Adipose tissue (tissue), 3 donors: Measurements from ENCODE around the gene MRPL30. TPM values are rescaled to one million over a fixed set of nuclear protein-coding genes. Genes with fewer than 3 reads are reported as not detected.
"Not testable (repeated sequence)": the region's sequence is repeated elsewhere in the genome, so short reads cannot be mapped to it uniquely, and the experiment has no call there.

Source experiments
- H3K27ac ChIP-seq: one replicate; pipeline ENCODE4 v1.5.1; 2013; ENCODE audit warnings: low read depth, low read length
- WGBS, 3 donors: extraction: QIAGEN DNeasy Blood & Tissue Kit; methylation state at CpG; one replicate each; pipeline ENCODE4 v1.1.7; 2013; 5-methylcytosine and 5-hydroxymethylcytosine counted together
- polyA plus RNA-seq, 3 donors: library from polyadenylated mRNA; stranded (reverse); fragments of 200-250 nt; gene quantifications; one replicate each; pipeline ENCODE4 v1.2.3, GENCODE V29; 2013
- donor health status: healthy with polysubstance abuse.
- donor health status: Bipolar disorder and iron deficiency.
- donor health status: healthy.

The MRPL30 gene
- polyA plus RNA-seq, 3 donors: 11.5 to 21.7 (median 17.8) TPM

DNA sequence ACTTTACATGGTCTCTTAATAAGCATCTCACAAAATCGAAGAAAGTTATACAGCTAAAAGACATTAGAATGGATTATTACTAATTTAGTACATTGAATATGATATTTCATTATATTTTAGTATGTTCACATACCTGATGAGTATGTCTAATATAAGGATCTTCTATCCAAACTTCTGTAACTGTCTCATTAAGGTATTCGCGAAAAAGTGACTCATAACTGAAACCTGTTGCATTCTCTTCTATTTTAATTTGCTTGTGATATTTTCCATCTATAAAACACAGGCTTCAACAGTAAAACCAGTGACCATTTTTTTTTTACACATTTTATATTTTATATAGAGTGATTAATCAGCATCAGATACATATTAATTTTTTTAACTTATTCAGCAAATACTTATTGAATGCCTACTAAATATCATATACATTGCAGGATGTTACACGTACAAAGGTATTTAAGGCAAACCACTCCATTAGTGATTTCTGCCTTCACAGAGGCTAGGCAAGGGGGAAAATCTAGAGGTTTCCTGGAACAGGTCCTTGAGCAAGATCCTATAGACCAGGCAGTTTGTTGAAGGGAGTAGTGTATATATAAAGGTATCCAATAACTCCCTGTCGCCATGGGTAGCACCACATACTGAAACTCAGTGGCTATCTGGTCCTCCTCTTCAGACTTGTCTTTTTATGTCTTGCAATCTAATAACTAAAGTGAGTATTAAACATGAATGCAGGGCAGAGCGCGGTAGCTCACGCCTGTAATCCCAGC lies 9.4 kb upstream of the MRPL30 start:
- 97 to 98% (median 97%) methylated on average over 8 of the region's 8 CpGs for WGBS, 3 donors
- H3K27ac ChIP-seq: no peak overlapping the region

DNA sequence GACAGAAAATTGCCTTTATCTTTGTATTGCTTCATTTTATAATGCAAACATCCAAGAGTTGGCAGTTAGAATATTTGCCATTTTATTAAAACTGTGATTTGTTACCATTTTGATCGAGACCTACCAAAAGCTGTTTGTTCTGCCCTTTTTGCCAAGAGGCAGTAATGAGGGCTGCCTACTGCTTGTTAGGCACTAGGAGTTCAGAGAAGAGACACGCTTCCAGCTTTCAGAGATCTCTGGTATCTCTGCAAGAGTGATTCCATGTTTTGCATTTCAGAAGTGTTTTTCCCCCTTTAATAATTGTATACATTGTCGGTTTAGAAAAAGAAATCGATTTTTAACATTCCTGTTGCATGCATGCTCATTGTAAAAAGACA lies 628 bp downstream of the MRPL30 start:
- WGBS, 3 donors: 1 to 7% (median 5%) methylated on average over 4 of the region's 4 CpGs
- no peak overlapping the region for H3K27ac ChIP-seq

DNA sequence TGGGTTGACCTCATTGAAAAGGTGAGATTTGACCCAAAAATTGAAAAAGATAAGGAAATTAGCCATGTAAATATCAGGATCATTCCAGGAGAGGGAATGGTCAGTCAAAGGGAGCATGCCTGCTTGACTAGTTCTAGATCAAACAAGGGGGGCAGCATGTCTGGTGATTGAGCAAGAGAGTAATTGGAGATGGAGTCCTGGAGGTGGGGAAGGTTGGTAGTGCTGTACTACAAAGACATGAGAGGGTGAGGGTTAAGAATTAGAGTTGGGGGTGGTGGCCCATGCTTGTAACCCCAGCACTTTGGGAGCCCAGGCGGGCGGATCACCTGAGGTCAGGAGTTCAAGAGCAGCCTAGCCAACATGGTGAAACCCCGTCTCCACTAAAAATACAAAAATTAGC lies 2.0 kb downstream of the MRPL30 start:
- H3K27ac ChIP-seq: no peak overlapping the region
- WGBS, 3 donors: 90 to 95% (median 93%) methylated on average over 3 of the region's 3 CpGs

DNA sequence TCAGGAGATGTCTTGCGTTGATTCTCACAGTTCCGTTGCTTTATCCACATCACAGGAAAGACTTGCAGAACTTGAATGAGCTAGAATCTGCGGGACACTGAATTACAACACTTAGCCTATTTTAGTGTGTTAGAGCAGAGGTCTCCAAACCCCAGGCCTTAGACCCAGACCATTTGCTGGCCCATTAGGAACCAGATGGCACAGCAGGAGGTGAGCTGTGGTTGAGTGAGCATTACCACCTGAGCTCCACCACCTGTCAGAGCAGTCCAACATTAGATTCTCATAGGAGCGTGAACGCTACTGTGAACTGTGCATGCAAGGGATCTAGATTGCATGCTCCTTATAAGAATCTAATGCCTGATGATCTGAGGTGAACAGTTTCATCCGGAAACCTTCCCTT lies 3.8 kb downstream of the MRPL30 start:
- no peak overlapping the region for H3K27ac ChIP-seq
- 59 to 76% (median 61%) methylated on average over 6 of the region's 6 CpGs for WGBS, 3 donors

DNA sequence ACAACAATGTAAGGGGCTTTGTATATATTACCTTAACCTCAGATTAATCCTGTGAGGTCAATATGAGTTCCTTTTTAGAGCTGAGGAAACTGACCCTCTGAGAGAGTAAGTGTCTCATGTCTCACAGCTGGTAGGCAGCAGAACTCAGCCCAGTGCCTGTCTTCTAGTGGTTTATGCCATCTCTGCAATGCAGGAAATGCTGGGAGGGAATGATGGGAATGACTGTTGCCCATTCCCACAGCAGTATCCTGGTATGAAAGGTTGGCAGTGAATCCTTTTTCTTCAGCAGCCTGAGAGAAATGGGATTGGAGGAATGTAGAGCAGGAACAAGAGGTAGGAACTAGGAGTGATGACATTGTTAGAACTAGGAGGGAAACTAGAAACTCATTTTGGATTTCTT lies 6.0 kb downstream of the MRPL30 start:
- H3K27ac ChIP-seq: no peak overlapping the region

DNA sequence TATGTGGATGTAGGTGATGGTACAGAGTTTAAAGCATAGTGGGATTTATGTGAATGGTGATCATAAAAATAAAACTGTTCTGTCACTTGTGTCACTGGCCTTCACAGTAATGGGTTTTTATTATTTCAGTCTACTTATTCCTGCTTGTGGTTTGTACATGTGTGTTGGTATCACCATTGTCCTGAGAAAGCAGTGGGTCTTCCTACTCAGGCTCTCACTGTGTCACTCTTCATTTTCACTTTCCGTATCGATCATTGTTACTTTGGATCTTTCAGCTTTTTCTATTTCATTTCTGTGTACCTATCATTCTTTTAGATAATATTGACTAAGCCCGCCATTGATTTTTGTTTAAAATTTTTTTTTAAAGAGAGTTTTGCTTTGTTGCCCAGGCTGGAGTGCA lies 7.4 kb downstream of the MRPL30 start:
- 91 to 97% (median 96%) methylated on average over 3 of the region's 3 CpGs for WGBS, 3 donors
- no peak overlapping the region for H3K27ac ChIP-seq

DNA sequence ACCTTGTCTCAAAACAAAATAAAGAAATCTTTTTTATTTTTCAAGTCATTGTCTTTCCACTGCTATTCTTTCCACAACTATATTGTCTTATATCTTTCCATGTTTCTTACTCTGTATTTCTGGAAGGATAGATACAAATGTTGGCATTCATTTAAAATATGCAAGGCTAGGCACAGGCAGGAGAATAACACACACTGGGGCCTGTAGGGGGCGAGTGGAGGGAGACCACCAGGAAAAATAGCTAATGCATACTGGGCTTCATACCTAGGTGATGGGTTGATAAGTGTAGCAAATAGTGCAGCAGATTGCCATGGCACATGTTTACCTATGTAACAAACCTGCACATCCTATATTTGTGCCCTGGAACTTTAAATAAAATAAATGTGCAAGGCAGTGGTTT lies 9.6 kb downstream of the MRPL30 start:
- 71 to 81% (median 80%) methylated on average over 1 of the region's 1 CpG for WGBS, 3 donors
- H3K27ac ChIP-seq: no peak overlapping the region

DNA sequence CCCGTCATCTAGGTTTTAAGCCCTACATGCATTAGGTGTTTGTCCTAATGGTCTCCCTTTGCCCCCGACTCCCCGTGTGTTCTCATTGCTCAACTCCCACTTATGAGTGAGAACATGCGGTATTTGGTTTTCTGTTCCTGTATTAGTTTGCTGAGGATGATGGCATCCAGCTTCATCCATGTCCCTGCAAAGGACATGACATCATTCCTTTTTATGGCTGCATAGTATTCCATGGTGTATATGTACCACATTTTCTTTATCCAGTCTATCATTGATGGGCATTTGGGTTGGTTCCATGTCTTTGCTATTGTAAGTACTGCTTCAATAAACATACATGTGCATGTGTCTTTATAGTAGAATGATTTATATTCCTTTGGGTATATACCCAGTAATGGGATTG lies 11.4 kb downstream of the MRPL30 start:
- not testable (repeated sequence) for H3K27ac ChIP-seq
- 95 to 100% (median 97%) methylated on average over 4 of the region's 4 CpGs for WGBS, 3 donors

DNA sequence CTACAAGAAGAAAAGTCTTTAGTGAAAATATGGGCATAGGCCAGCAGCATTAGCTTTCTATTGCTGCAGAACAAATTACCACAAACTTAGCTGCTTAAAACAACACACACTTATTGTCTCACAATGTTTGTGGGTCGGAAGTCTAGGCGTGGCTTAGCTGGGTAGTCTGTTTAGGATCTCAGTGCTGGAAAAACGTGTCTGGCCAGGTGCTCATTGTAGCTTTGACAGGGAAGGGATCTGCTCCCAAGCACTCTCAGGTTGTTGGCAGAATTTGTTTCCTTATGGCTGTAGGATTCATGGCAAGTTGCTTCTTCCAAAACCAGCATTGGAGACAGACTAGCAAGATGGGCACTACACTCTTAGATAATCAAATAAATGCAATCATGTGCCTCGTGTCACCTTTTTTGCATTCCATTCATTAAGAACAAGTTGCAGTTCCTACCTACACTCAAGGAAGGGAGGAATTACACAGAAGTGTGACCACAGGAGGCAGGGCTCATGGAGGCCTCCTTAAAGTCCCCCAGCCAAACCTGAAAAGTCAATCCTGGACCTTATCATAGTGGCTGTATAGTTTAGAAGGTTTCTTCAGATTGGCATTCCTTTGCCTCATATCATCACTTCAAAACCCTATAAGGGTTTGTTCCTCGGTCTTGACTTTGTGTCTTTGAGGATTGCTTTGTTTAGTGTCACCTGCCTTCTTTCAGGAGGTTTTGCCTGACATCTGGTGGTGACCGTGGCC lies 17.3 kb downstream of the MRPL30 start:
- 83 to 92% (median 88%) methylated on average over 6 of the region's 6 CpGs for WGBS, 3 donors
- no peak overlapping the region for H3K27ac ChIP-seq

DNA sequence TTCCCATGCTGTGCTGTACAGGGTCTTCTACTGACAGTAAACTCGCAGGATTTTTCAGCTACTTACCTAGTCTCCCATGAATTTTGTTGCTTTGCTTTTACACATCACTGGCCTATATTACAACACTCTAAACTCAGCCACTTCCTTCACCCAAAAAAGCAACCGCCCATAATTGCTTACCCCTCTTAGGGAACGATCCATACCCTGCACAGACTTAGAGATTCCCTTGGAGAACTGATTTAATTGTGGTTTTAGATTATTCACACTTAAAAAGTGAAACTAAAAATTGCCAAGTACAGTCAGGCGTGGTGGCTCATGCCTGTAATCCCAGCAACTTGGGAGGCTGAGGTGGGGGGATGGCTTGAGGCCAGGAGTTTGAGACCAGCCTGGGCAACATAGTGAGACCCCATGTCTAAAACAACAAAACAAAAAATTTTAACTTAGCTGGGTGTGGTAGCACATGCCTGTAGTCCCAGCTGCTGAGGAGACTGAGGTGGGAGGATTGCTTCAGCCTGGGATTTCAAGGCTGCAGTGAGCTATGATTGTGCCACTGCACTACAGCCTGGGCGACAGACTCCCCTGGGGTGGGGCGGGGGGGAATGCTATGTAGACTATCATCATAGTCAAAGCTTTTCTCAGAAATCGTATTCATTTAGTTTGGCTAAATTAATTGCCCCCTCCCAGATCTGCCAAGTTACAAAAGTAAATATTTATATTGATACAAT lies 19.3 kb downstream of the MRPL30 start:
- 79 to 86% (median 79%) methylated on average over 7 of the region's 7 CpGs for WGBS, 3 donors
- no peak overlapping the region for H3K27ac ChIP-seq

DNA sequence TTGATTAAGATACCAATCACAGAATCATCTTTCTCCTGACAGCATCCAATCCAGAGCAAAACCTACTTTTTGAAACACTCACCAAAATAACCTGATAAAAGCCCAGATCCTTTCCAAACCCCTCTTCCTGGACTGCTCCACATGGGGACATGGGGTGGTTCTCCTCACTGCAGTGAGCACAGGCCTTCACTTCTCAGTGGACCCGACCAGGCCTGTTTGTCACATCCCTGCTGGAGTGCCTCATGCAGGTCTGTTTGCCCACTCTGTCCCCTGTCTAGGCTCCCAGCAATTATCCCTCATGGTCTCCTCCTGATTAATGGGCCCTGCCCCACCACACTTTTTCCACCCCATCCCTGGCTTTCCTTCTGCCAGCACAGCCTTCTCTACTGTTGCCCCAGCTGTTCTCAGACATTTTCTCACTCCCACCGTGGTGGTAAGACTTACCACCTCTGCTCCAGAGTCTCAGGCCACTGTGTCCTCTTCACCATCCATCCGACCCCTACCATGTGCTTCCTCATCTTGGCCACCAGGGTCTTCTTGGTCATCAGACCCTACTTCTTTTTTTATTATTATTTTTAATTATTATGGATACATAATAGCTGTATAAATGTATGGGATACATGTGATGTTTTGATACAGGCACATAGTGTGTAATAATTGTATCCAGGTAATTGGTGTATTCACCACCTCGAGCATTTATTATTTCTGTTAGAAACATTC lies 21.1 kb downstream of the MRPL30 start:
- 92 to 95% (median 93%) methylated on average over 4 of the region's 4 CpGs for WGBS, 3 donors
- H3K27ac ChIP-seq: no peak overlapping the region

DNA sequence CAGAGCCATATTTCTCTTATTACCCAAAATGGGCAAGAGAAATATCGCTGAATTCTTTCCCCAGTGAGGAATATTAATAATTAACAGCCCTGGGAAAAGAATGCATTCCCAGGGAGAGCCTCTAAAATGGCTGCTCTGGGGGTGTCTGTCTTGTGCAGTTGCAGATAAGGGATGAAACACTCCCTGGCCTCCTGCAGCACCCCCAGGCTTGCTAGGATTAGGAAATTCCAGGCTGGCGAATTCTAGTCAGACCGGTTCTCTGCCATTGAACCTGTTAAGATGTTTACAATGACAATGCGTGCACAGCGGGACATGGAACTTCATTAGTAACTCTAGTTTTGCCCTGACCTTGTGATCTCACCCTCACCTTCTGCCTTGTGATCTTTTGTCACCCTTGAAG lies 24.5 kb downstream of the MRPL30 start:
- H3K27ac ChIP-seq: no peak overlapping the region
- 81 to 94% (median 89%) methylated on average over 5 of the region's 5 CpGs for WGBS, 3 donors

DNA sequence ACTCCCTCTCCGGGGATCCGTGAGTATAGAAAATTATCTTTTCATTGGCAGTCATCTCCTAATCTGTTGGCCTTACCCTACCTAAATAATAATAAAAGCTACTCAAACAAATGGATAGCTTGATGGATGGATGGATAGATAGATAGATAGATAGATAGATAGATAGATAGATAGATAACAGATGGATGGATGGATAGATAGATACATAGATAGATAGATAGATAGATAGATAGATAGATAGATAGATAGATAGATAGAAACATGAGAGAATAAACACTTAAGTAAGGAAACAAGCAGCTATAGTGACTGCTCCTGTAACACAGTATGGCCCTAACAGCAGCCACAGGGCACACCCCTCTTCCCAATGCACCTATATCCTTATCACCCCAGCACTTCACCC lies 35.1 kb downstream of the MRPL30 start:
- 92 to 96% (median 95%) methylated on average over 2 of the region's 2 CpGs for WGBS, 3 donors
- H3K27ac ChIP-seq: no peak overlapping the region

DNA sequence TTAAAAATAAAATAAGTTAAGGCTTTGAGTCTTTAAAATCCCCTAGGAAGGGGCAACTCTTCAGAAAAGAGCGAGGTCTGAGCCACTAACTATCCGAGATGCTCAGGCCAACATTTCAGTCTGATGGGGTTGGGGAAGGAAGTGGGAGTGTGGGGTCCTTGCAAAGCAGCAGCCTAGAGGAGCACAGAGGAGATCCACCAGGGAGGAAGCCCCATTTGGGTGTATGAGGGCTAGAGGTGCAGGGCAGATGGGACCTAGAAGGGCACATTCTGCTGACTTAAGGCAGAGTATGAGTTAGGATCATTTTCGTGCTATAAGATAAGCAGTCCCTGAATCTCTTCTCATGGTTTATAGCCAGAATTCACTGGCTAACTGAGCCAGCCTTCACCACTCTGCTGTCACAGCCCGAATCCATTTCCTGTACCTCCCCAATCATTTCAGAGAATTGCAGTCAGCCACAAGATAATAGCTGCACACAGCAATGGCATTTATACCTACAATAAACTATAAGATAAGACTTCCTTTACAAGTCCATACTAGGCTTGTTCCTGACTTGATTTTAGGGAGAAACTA lies 37.0 kb downstream of the MRPL30 start:
- WGBS, 3 donors: 77 to 86% (median 77%) methylated on average over 4 of the region's 4 CpGs
- H3K27ac ChIP-seq: no peak overlapping the region

DNA sequence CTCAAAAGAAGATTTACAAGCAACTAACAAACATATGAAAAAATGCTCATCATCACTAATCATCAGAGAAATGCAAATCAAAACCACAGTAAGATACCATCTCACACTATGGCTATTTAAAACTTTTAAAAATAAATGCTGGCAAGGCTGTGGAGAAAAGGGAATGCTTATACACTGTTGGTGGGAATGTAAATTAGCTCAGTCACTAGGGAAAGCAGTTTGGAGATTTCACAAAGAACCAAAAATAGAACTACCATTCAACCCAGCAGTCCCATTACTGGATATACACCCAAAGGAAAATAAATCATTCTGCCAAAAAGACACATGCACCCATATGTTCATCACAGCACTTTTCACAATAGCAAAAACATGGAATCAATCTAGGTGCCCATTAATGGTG lies 52.2 kb downstream of the MRPL30 start:
- H3K27ac ChIP-seq: not testable (repeated sequence)

DNA sequence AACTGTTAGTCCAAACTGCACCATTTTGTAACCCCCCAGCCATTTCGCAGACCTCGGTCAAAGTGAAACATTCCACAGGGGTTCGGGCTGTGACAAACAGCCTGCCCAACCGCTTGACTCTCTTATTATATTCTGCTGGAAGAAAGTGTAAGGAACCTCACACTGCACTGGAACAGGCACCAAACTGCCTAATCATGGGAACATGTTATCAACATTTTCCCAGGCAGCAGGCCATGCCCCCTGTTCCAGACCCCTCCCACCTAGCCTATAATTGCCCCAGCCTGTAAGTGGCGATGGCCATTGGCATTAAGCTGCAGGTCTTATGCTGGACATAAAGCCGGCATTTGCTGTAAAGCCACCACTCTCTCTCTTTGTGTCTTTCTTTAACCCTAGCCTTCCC lies 57.6 kb downstream of the MRPL30 start:
- 89 to 95% (median 89%) methylated on average over 6 of the region's 6 CpGs for WGBS, 3 donors

DNA sequence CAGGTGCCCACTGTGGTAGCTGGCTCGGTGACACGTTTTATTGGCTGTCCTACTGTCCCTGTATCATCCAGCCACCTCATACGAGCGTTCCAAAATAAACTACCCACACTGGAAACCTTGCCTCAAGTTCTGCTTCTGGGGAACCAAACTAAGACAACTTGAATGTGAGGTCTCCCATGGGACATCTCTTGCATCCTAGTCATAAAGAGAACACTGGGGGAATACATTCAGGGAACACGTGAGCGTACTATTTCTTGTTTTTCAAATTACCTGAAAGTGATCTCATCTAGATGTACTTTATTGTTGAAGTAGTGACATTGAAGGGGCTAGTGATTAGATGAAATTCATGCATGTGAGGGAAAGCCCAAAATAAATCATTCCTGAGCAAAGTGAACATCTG lies 59.4 kb downstream of the MRPL30 start:
- WGBS, 3 donors: 76 to 94% (median 88%) methylated on average over 6 of the region's 6 CpGs
- no peak overlapping the region for H3K27ac ChIP-seq

More for the DNA sequence above, 57.6 kb downstream of the MRPL30 start:
- H3K27ac ChIP-seq: no peak overlapping the region

DNA sequence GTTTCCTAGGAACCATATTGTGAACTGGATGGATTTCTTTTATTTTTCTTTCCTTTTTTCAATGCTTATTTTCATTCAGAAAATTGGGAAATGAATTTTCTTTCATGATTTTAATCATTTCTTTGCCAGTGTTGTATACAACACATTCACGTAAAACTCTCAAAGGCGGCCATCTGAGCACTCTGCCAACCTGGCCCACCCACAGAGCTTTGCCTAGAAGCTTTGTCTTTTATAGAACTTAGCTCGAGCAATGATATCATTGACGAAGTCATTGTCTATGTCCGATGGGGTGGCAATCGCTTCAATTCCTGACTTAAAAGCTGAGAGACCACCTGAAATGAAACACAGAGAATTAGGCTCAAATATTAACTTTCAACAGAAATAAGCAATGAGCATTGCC lies 61.2 kb downstream of the MRPL30 start:
- no peak overlapping the region for H3K27ac ChIP-seq
- WGBS, 3 donors: 76 to 88% (median 84%) methylated on average over 6 of the region's 6 CpGs
